Stimulated activated effector memory CD8-positive, alpha-beta T cell treated with anti-CD3 and anti-CD28 coated beads, Interleukin-12 subunit alpha, Interleukin-12 subunit beta, amount 100 ng/mL, for 72 hours (primary cell): ENCODE data around the gene DOLK.

Experiments
- ATAC-seq: fragments of 150-1000 bp; cut with Tn5 transposase; 2 replicates; pipeline ENCODE4 v1.10.0; 2021
- DNase-seq, 2 donors: peaks; one replicate each; pipeline ENCODE4 v3.0.0; 2021 to 2022; ENCODE audit warnings: low spot score in 2 of 2
- H3K27ac Mint-ChIP-seq: one replicate; pipeline ENCODE4 v1.8.0; 2022; ENCODE audit warnings: mild to moderate bottlenecking, mixed read lengths
- H3K36me3 Mint-ChIP-seq: one replicate; pipeline ENCODE4 v1.8.0; 2022; ENCODE audit warnings: mild to moderate bottlenecking, mixed read lengths
- H3K4me1 Mint-ChIP-seq: one replicate; pipeline ENCODE4 v1.8.0; 2022; ENCODE audit warnings: mixed read lengths
- H3K4me3 Mint-ChIP-seq: one replicate; pipeline ENCODE4 v1.8.0; 2022; ENCODE audit warnings: mild to moderate bottlenecking, mixed read lengths
- H3K9me3 Mint-ChIP-seq: one replicate; pipeline ENCODE4 v1.8.0; 2022; ENCODE audit warnings: mixed read lengths

DOLK gene

DNA sequence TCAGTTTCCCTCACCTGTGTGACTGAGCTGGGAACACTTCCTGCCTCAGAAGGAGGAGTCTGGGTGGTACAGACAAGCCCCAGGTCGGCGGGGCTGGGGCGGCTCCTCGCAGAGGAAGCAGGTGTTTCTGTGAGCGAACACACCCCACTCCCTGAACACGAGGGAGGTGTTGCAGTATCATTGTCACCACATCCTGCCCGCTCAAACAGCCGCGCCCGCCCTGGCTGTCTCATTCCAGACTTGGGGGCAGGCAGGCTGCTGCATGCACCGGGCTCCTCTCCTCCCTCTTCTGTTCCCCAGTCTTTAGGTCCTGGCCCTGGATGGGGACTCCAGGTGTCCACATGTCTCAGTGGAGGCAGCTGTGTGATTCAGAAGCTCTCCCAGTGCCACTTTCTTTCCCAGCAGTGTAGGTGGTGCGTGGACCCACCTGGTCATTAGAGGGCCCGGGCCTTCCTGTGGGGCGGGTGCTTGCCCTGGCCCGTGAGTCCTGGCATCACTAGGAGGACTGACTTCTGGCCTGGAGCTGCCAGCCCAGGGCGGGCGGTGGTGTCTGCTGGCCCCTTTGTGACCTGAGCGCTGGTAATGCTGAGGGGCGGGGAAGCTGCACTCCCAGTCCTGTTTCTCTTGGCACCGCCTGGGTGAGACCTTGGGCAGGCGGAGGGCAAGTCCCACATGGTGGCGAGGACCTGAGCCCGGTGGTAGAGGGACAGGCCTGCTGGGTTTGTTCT is 44.9 kb downstream of the DOLK start:
- ATAC-seq, result peak; percentile 97
- Mint-ChIP-seq H3K27ac (peak overlapping the region; percentile 90), H3K4me1 (peaks cover 59% of the 10 kb centered on the region), H3K36me3 (peaks cover 16% of the 10 kb centered on the region), H3K4me3 (peak overlapping the region; percentile 63), H3K9me3 (no peaks in the 10 kb centered on the region)
- DNase-seq, result peak; percentile 63 to 89

DNA sequence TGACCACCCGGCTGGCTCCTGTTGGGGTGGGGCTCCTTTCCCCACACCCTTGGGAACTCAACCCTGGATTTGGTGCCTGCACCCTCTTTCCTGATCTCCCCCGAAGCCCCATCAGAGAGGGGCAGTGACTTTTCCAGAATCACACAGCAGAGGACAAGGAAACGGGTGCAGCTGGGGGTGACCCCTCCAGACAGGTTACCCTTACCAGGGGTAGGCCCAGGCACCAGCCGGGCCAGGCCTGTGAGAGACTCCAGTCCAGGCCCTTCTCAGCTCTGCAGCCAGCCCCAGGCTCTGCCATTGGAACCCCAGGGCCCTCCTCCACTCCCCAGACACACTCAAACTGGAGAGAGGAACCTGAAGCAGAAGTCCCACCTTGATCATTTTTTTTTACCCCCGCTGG is 45.6 kb downstream of the DOLK start:
- DNase-seq, result no peak
- ATAC-seq, result peak; percentile 25
- Mint-ChIP-seq H3K9me3 (no peaks in the 10 kb centered on the region), H3K4me1 (peaks cover 56% of the 10 kb centered on the region), H3K27ac (peak overlapping the region; percentile 90), H3K36me3 (peaks cover 19% of the 10 kb centered on the region), H3K4me3 (peak overlapping the region; percentile 63)

DNA sequence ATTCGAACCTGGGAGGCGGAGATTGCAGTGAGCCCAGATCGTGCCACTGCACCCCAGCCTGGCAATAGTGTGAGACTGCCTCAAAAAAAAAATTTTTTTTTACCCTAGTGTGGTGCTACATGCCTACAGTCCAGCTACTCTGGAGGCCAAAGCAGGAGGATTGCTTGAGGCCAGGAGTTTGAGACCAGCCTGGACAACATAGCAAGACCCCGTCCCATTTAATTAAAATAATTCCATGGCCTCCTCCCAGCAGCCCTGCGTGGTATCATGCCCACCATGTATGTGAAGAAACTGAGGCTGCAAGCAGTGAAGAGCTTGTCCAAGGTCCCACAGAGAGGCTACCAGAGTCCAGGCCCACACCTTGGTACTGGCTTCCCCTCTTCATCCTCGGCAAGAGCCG is 46.0 kb downstream of the DOLK start:
- Mint-ChIP-seq H3K9me3 (no peaks in the 10 kb centered on the region), H3K27ac (peak overlapping the region; percentile 90), H3K4me1 (peaks cover 59% of the 10 kb centered on the region), H3K36me3 (peaks cover 24% of the 10 kb centered on the region), H3K4me3 (no peak overlapping the region)
- ATAC-seq, result no peak
- no peak for DNase-seq

DNA sequence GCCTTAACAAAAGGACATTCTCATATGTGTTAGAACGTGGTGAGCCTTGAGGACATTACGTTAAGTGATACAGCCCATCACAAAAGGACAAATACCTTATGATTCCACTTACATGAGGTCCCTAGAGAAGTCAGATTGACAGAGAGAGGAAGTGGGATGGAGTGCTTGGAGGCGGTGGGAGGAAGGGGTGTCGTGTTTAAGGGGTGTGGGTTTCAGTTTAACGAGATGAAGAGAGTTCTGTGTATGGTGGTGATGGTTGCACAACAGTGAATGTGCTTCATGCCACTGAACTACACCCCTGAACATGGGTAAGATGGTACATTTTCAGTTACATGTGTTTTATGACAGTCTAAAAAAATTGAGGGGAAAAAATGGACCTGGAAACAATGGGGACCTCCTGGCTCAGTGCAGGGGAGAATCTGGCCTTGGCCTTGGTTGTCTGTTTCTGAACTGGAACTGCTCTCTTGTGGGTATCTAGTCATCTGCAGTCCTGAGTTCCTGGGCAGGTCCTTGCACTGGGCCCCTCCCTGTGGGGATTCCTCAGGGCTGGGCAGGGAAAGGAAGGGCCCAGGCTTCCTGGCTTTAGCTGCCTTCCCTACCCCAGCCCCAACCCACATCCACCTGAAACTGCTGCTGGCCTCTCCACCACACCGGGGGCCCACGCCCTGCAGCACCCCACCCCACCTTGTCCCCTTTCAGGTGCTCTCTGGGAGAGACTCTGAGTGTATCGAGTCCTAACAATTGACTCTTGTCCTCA is 47.7 kb downstream of the DOLK start:
- ATAC-seq (peak; percentile 57), DNase-seq (peak in 1 of 2 donors; percentile 63)
- peak overlapping the region; percentile 45 for H3K4me3 Mint-ChIP-seq
- H3K36me3 Mint-ChIP-seq, result peaks cover 33% of the 10 kb centered on the region
- H3K27ac Mint-ChIP-seq, result peak overlapping the region; percentile 93
- peaks cover 75% of the 10 kb centered on the region for H3K4me1 Mint-ChIP-seq
- H3K9me3 Mint-ChIP-seq, result no peaks in the 10 kb centered on the region

DNA sequence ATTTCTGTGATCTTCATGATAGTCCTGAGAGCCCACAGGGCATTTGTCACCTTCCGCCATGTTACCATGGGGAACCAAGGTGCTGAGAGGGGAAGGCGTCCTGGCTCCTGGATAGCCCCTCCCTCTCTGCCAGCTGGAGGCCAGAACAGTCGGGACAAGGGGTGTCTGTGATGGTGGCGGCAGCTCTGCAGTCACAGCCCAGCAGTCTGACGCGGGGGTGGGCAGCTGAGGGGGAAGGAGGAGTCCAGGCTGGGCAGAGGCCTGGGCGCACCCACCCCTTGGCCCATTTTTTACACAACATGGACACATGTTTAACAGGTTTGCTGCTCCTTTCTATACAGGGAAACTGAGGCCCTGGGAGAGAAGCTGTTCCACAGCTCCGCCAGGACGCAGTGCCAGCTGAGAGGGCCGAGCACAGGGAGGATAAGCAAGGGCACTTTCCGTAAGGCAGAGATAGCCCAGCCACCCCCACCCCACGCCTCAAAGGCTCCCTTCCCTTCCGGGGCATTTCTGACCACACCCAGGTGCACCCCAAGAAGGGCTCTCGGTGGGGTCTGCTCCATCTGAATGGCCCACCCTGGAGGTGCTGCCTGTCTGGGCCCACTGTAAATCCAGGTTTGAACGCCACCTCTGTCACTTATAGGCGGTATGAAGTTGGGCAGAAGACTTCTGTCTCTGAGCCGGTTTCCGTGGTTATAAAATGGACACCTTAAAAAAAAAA is 48.4 kb downstream of the DOLK start:
- no peak for DNase-seq
- H3K4me3 Mint-ChIP-seq, result peak overlapping the region; percentile 45
- peaks cover 39% of the 10 kb centered on the region for H3K36me3 Mint-ChIP-seq
- no peaks in the 10 kb centered on the region for H3K9me3 Mint-ChIP-seq
- no peak for ATAC-seq
- peaks cover 75% of the 10 kb centered on the region for H3K4me1 Mint-ChIP-seq
- H3K27ac Mint-ChIP-seq, result peak overlapping the region; percentile 93

DNA sequence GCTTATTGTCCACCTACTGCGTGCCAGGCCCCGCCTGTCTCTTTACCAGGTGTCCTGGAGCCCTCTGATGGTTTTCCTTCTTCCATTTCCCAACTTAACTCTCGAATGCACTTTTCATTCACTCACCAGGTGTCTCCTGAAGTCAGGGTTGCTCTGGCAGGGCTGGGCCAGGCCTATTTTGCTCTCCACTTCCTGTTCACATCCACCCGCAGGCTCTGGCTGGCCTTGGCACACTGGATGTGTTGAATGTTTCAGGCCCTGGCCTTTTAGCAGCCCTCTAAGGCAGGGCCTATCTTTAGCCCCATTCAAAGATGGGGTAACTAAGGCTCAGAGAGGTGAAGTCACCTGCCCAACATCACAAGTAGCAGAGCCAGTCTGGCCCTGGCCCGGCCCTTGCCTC is 49.0 kb downstream of the DOLK start:
- Mint-ChIP-seq H3K4me1 (peaks cover 70% of the 10 kb centered on the region), H3K9me3 (no peaks in the 10 kb centered on the region), H3K4me3 (no peak overlapping the region), H3K36me3 (peaks cover 39% of the 10 kb centered on the region), H3K27ac (peak overlapping the region; percentile 93)
- ATAC-seq (no peak), DNase-seq (no peak)

DNA sequence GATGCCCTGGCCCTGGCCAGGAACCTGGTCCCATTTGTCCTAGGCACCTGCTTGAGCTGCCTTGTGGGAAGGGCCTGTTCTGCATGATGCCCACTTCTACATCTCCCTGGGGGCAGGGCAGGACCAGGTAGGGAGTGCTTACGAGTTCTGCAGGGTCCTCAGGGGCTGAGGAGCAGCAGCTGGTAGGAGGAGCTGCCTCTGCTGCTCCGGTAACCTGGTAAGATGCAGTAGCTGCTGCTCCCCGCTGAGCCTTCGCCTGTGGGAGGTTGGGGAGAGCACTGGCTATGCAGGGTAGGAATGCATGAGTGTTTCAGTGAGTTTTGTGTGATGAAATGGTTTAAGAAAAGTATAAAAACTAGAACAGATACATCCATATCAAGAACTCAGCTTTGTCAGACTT is 51.8 kb downstream of the DOLK start:
- Mint-ChIP-seq H3K27ac (peak overlapping the region; percentile 23), H3K4me1 (peaks cover 60% of the 10 kb centered on the region), H3K36me3 (peaks cover 42% of the 10 kb centered on the region), H3K9me3 (no peaks in the 10 kb centered on the region), H3K4me3 (no peak overlapping the region)
- DNase-seq (no peak), ATAC-seq (no peak)
